Stimulated activated CD8-positive, alpha-beta memory T cell treated with anti-CD3 and anti-CD28 coated beads, Interleukin-4, amount 100 ng/mL, for 1 hour (primary cell): ENCODE results near the gene ATF6.

ENCODE experiments used
- DNase-seq, 2 donors: peaks; one replicate each; pipeline ENCODE4 v3.0.0-alpha.2; 2020; ENCODE audit warnings: low read depth in 2 of 2, low spot score in 1 of 2

The ATF6 gene

GRCh38 chr1:161885003-161885402 is 118.9 kb downstream of the ATF6 start:
- no peak for DNase-seq

GRCh38 chr1:161885759-161886158 is 119.6 kb downstream of the ATF6 start:
- DNase-seq: no peak

- no peak for DNase-seq
Measured at GRCh38 chr1:161886589-161886988, 120.5 kb downstream of the ATF6 start.

GRCh38 chr1:161887730-161888287 is 121.7 kb downstream of the ATF6 start:
- no peak for DNase-seq

- DNase-seq: no peak
Measured at GRCh38 chr1:161890574-161890973, 124.5 kb downstream of the ATF6 start.

GRCh38 chr1:161899091-161899490 is 133.0 kb downstream of the ATF6 start:
- no peak for DNase-seq

- DNase-seq: no peak
Measured at GRCh38 chr1:161900160-161900559, 134.0 kb downstream of the ATF6 start.

GRCh38 chr1:161902182-161902581 is 136.1 kb downstream of the ATF6 start:
- DNase-seq: no peak

- DNase-seq: no peak
Measured at GRCh38 chr1:161905269-161905884, 139.3 kb downstream of the ATF6 start.

GRCh38 chr1:161907265-161907664 is 141.1 kb downstream of the ATF6 start:
- DNase-seq: no peak

GRCh38 chr1:161908264-161908663 is 142.1 kb downstream of the ATF6 start:
- DNase-seq: no peak

- DNase-seq: no peak
Measured at GRCh38 chr1:161910604-161911003, 144.5 kb downstream of the ATF6 start.

GRCh38 chr1:161913482-161914140 is 147.5 kb downstream of the ATF6 start:
- no peak for DNase-seq

- no peak for DNase-seq
Measured at GRCh38 chr1:161914595-161914994, 148.5 kb downstream of the ATF6 start.

GRCh38 chr1:161915051-161915503 is 149.0 kb downstream of the ATF6 start:
- no peak for DNase-seq

- DNase-seq: no peak
Measured at GRCh38 chr1:161915978-161916377, 149.9 kb downstream of the ATF6 start.

GRCh38 chr1:161919229-161919628 is 153.1 kb downstream of the ATF6 start:
- DNase-seq: no peak

GRCh38 chr1:161921491-161921890 is 155.4 kb downstream of the ATF6 start:
- DNase-seq: no peak

- DNase-seq: no peak
Measured at GRCh38 chr1:161921990-161922389, 155.9 kb downstream of the ATF6 start.

GRCh38 chr1:161928056-161928455 is 161.9 kb downstream of the ATF6 start:
- no peak for DNase-seq

GRCh38 chr1:161929137-161929536 is 163.0 kb downstream of the ATF6 start:
- DNase-seq: no peak

GRCh38 chr1:161930064-161930463 is 163.9 kb downstream of the ATF6 start:
- DNase-seq: no peak

- DNase-seq: no peak
Measured at GRCh38 chr1:161932668-161933067, 166.5 kb downstream of the ATF6 start.
